ENCODE measurements around the gene GLIPR2. TPM values are rescaled to one million over a fixed set of nuclear protein-coding genes. Genes with fewer than 3 reads are reported as not detected.

The GLIPR2 gene, protein sequence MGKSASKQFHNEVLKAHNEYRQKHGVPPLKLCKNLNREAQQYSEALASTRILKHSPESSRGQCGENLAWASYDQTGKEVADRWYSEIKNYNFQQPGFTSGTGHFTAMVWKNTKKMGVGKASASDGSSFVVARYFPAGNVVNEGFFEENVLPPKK
- total RNA-seq (2012; rRNA removed): 35.8 and 37.8 TPM in 2 replicates
- polyA plus RNA-seq (2012; rRNA removed): 42.7 and 43.3 TPM in 2 replicates
- polyA plus RNA-seq (2012; cell fraction: cytosol; rRNA removed): 34.1 and 37.4 TPM in 2 replicates
- 14.4 and 29.4 TPM in 2 replicates for polyA plus RNA-seq (2012; cell fraction: nucleus; rRNA removed; ENCODE audit: low replicate concordance)
- Bru-seq, nascent RNA: percentile 88 among the genes with signal in this experiment
- BruChase-seq, experiment 1, labeled RNA remaining after a 6-hour chase: percentile 89 among the genes with signal in this experiment
- BruChase-seq, experiment 2, labeled RNA remaining after a 2-hour chase: percentile 82 among the genes with signal in this experiment
- long read RNA-seq, transcript GLIPR2-202 (5 exons, 1,890 nt): major isoform, 50 of 100 reads
- long read RNA-seq, partial matches to known transcripts: 45 of 100 reads
- long read RNA-seq, other reads (novel, unspliced or antisense): 4 of 100 reads

DNA sequence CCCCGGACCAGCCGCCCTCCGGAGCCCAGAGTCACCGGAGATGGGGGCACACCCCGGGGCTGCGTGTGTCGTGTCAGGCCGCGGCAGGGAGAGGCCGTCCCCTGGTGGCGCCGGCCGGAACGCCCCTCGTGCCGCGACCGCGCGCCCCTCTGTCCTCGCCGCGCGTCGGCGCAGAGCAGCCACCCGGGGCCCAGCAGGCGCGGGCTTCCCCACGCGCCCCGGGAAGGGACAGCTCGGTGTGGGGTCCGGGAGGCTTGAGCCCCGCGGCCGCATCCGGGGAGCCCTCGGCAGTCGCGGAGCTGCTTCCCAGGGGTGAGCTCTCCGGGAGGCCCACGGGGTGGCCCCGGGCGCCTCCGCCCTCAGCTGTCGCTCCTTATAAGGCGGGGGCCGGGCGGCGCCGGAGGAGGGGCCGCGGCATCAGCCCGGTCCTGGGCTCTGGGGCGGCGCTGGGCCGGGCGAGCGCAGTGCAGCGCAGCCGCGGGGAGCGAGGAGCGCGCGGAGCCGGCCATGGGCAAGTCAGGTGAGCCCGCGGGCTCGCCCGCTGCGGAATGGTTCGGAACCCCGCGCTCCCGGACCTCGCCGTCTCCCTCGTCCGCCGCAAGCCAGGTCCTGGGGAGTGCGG is at the start of gene GLIPR2:
Gene GLIPR2 (plus strand): TSS at position 462 of the 622 bp plus-strand sequence. CDS start 46 bp downstream, at position 508.
- in situ Hi-C loops (cut with MboI; ENCODE audit: low sequenced_read_pairs): no loop called here
- peak; percentile 97 for ATAC-seq (ENCODE audit: low read depth)
- WGBS, 2 experiments (ENCODE audit: extremely low coverage in 2 of 2, insufficient read length in 1 of 2): 0% methylated on average over 43 of the region's 83 CpGs; no CpG with 5 or more reads in 1 of the 2 experiments

More for the DNA sequence above, at the start of gene GLIPR2:
- H3K4me3 ChIP-seq (ENCODE audit: insufficient read depth, low read depth, low read length): peak within 1 kb of the TSS; percentile 78
- H4K5ac ChIP-seq (ENCODE audit: low read depth, low read length): peak within 1 kb of the TSS; percentile 23
- H2AFZ ChIP-seq (replicated peaks; ENCODE audit: low read length, poor library complexity): peak within 1 kb of the TSS; percentile 95
- no TSS peak for BruUV-seq (replicated peaks)
- peaks cover 17% of the 10 kb centered on the region for H3K4me1 ChIP-seq (ENCODE audit: control insufficient read depth, insufficient read depth, low read length)
- no peaks in the 10 kb centered on the region for H3K9me3 ChIP-seq (ENCODE audit: control insufficient read depth, insufficient read depth, low read length)
- peaks cover 37% of the 10 kb centered on the region for H4K20me1 ChIP-seq (ENCODE audit: insufficient read depth, low read length)
- H3K27me3 ChIP-seq (ENCODE audit: control insufficient read depth, insufficient read depth, low read length): no peaks in the 10 kb centered on the region
- H3K4me2 ChIP-seq (ENCODE audit: low read depth, low read length): peak within 1 kb of the TSS; percentile 93
- dilution Hi-C loops (cut with HindIII; ENCODE audit: low sequenced_read_pairs, unreplicated experiment): no loop called here
- H4K91ac ChIP-seq (ENCODE audit: insufficient read depth, low read depth, low read length): peak within 1 kb of the TSS; percentile 47
- H2BK20ac ChIP-seq (ENCODE audit: low read depth, low read length): 0 out of 2 replicates have a peak within 1 kb of the TSS, but pooled peaks have one; percentile 5
- H3K9ac ChIP-seq (ENCODE audit: low read depth, low read length): peak within 1 kb of the TSS; percentile 80
- H4K8ac ChIP-seq (ENCODE audit: low read depth in 2 of 2, low read length in 2 of 2): peak within 1 kb of the TSS; percentile 9 to 61; a peak in 2 of 4 replicates
- H3K18ac ChIP-seq (ENCODE audit: low read depth, low read length): peak within 1 kb of the TSS; percentile 43; the same call in 1 of the 2 replicates
- H2BK15ac ChIP-seq (ENCODE audit: low read depth, low read length): peak within 1 kb of the TSS; percentile 49; the same call in 1 of the 3 replicates
- H3K14ac ChIP-seq (replicated peaks; ENCODE audit: low read depth, low read length): peak within 1 kb of the TSS; percentile 54
- H3K36me3 ChIP-seq (ENCODE audit: control insufficient read depth, insufficient read depth, low read length): peaks cover 3% of the 10 kb centered on the region; the same call in 1 of the 2 replicates
- peak; percentile 65 for DNase-seq
- H3K9me1 ChIP-seq (ENCODE audit: insufficient read depth, low read length): peaks cover 15% of the 10 kb centered on the region
- H2BK5ac ChIP-seq (ENCODE audit: low read depth, low read length, poor library complexity, severe bottlenecking): peak within 1 kb of the TSS; percentile 50
- H3K79me1 ChIP-seq (ENCODE audit: low read depth in 1 of 2, low read length in 2 of 2): peaks cover 32 to 45% of the 10 kb centered on the region in 2 experiments
- ChIA-PET CTCF (interaction anchor here (0.6 kb wide), 1 partner anchor 35 kb away, joined by 4 read pairs; no protein-coding TSS in a partner anchor), POLR2A (ENCODE audit: unreplicated experiment) (no interaction called here)
- peak within 1 kb of the TSS; percentile 71 for H3K23ac ChIP-seq (ENCODE audit: low read depth, low read length)
- peak within 1 kb of the TSS; percentile 68 for H2BK120ac ChIP-seq (ENCODE audit: low read depth, low read length)
- H3K56ac ChIP-seq (ENCODE audit: extremely low read depth, insufficient read depth, low read length): no peak within 1 kb of the TSS
- peak within 1 kb of the TSS; percentile 85 for H3K4ac ChIP-seq (ENCODE audit: low read depth, low read length)
- H2AK9ac ChIP-seq (replicated peaks; ENCODE audit: low read depth, low read length, poor library complexity): peak within 1 kb of the TSS; percentile 60
- TF ChIP-seq CHD1 (IDR thresholded peaks at IDR 0.05; ENCODE audit: low read depth, low read length): no peak
- TF ChIP-seq BHLHE40 (IDR thresholded peaks at IDR 0.05; ENCODE audit: low read depth, low read length): no peak
- TF ChIP-seq RCOR1 (IDR thresholded peaks at IDR 0.05; ENCODE audit: insufficient replicate concordance, low read length): no peak
- TF ChIP-seq, protein P1, sequence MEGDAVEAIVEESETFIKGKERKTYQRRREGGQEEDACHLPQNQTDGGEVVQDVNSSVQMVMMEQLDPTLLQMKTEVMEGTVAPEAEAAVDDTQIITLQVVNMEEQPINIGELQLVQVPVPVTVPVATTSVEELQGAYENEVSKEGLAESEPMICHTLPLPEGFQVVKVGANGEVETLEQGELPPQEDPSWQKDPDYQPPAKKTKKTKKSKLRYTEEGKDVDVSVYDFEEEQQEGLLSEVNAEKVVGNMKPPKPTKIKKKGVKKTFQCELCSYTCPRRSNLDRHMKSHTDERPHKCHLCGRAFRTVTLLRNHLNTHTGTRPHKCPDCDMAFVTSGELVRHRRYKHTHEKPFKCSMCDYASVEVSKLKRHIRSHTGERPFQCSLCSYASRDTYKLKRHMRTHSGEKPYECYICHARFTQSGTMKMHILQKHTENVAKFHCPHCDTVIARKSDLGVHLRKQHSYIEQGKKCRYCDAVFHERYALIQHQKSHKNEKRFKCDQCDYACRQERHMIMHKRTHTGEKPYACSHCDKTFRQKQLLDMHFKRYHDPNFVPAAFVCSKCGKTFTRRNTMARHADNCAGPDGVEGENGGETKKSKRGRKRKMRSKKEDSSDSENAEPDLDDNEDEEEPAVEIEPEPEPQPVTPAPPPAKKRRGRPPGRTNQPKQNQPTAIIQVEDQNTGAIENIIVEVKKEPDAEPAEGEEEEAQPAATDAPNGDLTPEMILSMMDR (conservative IDR thresholded peaks at IDR 0.05; ENCODE audit: low read depth, low read length): peak; percentile 37
- peak; percentile 44; the same call in 1 of the 2 replicates for TF ChIP-seq POLR2A (IDR thresholded peaks at IDR 0.05; ENCODE audit: low read depth, low read length)
- TF ChIP-seq RAD21 (IDR thresholded peaks at IDR 0.05; ENCODE audit: low read length): peak; percentile 26; the same call in 1 of the 2 replicates
- no peak for TF ChIP-seq RFX5 (IDR thresholded peaks at IDR 0.05; ENCODE audit: low read depth, low read length)
- peak; percentile 23; the same call in 1 of the 2 replicates for TF ChIP-seq MAZ (IDR thresholded peaks at IDR 0.05; ENCODE audit: borderline replicate concordance, low read depth, low read length)
- TF ChIP-seq CEBPB (IDR thresholded peaks at IDR 0.05; ENCODE audit: low read depth, low read length): no peak
- intact Hi-C loops (cut with micrococcal nuclease): loop anchor here (2.0 kb wide), 2 partner anchors 26 to 54 kb away; partner anchors contain the start of gene CLTA
- peak within 1 kb of the TSS; percentile 65 for H3K27ac ChIP-seq (ENCODE audit: insufficient read depth, low read length)
- H2AK5ac ChIP-seq (ENCODE audit: low read depth, low read length): peak within 1 kb of the TSS; percentile 66
